ENCODE results near the gene ZNF185. TPM values are rescaled to one million over a fixed set of nuclear protein-coding genes. Genes with fewer than 3 reads are reported as not detected.

Gene ZNF185
- total and polyA plus RNA-seq, 10 of the 15 experiments (the other 5 are each of a cell fraction or from before 2014, with no cell fraction given) = 0.23 to 1.3 (median 0.55) TPM

DNA sequence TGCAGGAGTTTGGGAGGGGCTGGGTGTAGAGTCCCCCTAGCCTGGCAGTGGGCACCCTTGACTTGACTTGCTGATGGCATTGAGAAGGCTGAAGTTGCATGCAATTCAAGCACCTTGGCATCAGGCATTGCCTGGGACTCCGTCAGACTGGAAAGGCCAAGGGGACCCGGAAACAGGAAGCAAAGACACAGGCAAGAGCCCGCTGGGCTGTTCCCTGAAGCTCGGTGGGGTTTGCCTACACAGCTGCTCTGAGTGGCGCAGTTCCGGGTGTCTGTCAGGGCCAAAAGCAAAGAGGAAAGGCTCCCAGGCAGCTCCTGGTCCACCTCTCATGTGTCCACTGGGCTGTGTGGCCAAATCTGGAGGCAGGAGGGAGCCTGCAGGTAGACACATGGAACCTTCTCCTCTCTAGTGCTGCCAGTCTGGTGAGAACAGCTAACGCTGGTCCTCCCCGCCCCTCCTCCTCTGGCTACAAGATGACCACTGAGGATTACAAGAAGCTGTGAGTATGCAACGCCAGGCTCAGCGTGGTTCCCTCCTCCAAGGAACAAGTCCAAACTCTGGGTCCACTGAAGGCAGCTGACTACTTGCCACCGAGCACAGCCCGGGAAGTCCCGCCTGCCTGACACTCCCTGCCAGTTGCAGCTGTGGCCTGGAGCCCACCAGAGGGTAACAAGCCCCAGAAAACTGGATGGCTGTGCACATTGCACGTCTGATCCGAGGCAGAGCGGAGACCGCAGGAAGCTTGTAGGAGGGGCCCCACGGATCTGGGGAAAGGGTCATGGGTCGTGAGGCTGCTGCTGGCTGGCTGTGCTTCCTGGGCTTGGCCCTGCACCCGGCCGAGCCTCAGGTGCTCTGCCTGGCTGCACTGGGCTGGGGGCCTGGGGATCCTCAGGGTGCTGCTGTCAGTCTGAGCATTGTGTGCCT lies 20.1 kb downstream of the ZNF185 start (continued):
- no peak for TF ChIP-seq STAT1 (conservative IDR thresholded peaks at IDR 0.05)
- no peak for TF ChIP-seq MEF2A (IDR thresholded peaks at IDR 0.05; ENCODE audit: insufficient read depth, low read depth, low read length)
- no peak for TF ChIP-seq EP300 (IDR thresholded peaks at IDR 0.05; ENCODE audit: borderline replicate concordance in 1 of 2, control insufficient read depth in 1 of 2, low read depth in 2 of 2, low read length in 2 of 2)

DNA sequence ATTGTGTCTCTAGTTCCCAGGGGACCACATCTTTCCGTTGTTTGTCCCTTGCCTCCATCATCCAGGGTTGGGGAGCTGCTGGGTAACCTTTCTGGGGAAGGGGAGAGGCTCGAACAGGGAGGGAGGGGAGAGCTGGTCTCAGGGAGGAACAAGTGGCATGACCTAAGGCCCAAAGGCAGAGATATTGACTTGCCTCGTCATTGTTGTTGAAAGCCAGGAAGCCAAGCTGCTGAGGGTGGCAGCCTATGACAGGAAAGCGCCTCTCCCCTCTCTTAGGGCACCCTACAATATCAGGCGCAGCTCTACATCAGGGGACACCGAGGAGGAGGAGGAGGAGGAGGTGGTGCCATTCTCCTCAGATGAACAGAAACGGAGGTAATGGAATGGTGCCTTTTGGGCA lies 20.8 kb downstream of the ZNF185 start:
- Histone ChIP-seq H3K27me3 (replicated peaks in 1 of 2; ENCODE audit: control insufficient read depth in 2 of 2, insufficient read depth in 2 of 2, low read length in 1 of 2) (no peaks in the 10 kb centered on the region), H3K36me3 (ENCODE audit: control insufficient read depth in 2 of 2, insufficient read depth in 2 of 2, low read length in 1 of 2) (no peaks in the 10 kb centered on the region), H3K4me1 (ENCODE audit: control insufficient read depth, insufficient read depth, low read length) (no peaks in the 10 kb centered on the region), H3K4me2 (ENCODE audit: control insufficient read depth, insufficient read depth) (no peak overlapping the region), H2AFZ (ENCODE audit: control insufficient read depth, low read depth, low read length) (no peak overlapping the region), H3K79me2 (ENCODE audit: control insufficient read depth, insufficient read depth, low read length) (no peaks in the 10 kb centered on the region), H3K9me3 (replicated peaks; ENCODE audit: control insufficient read depth, insufficient read depth, low read length) (no peaks in the 10 kb centered on the region), H3K27ac (ENCODE audit: control insufficient read depth, insufficient read depth) (no peak overlapping the region), H3K4me3 (no peak overlapping the region), H3K9ac (ENCODE audit: control insufficient read depth, insufficient read depth, low read length) (no peak overlapping the region), H4K20me1 (ENCODE audit: control insufficient read depth, insufficient read depth) (no peaks in the 10 kb centered on the region; the same call in 1 of the 2 replicates)
- ChIA-PET POLR2A (no interaction called here), SMC1A (ENCODE audit: uncharacterized antibody, unreplicated experiment) (no interaction called here), RAD21 (ENCODE audit: unreplicated experiment) (no interaction called here), CTCF (interaction anchor here (0.6 to 1.1 kb wide), 3 partner anchors 23 to 1152 kb away, joined by 3 read pairs; no protein-coding TSS in a partner anchor)
- intact Hi-C loops (cut with micrococcal nuclease; ENCODE audit: unreplicated experiment) = no loop called here
- no TSS peak for BruUV-seq (replicated peaks)
- ATAC-seq = no peak
- whole genome bisulfite sequencing (ENCODE audit: insufficient coverage, insufficient replicate concordance, low lambda C conversion rate, missing lambda C conversion rate) = 12% methylated on average over 7 of the region's 7 CpGs
- FAIRE-seq = no peak
- TF ChIP-seq STAT1 (conservative IDR thresholded peaks at IDR 0.05) (no peak), SP1 (IDR thresholded peaks at IDR 0.05; ENCODE audit: low read depth, low read length) (no peak), TBL1XR1 (IDR thresholded peaks at IDR 0.05; ENCODE audit: low read depth, low read length) (no peak), SMC3 (IDR thresholded peaks at IDR 0.05; ENCODE audit: borderline replicate concordance, low read length) (no peak), HDGF (IDR thresholded peaks at IDR 0.05) (no peak)
- TF ChIP-seq, protein P1, sequence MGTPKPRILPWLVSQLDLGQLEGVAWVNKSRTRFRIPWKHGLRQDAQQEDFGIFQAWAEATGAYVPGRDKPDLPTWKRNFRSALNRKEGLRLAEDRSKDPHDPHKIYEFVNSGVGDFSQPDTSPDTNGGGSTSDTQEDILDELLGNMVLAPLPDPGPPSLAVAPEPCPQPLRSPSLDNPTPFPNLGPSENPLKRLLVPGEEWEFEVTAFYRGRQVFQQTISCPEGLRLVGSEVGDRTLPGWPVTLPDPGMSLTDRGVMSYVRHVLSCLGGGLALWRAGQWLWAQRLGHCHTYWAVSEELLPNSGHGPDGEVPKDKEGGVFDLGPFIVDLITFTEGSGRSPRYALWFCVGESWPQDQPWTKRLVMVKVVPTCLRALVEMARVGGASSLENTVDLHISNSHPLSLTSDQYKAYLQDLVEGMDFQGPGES (IDR thresholded peaks at IDR 0.05) = no peak
- no peak for DNase-seq (ENCODE audit: low read depth, low spot score)
- in situ Hi-C loops (cut with MboI) = no loop called here

All from GM12878 (cell line).